Spleen (tissue), 7 donors: ENCODE measurements around the gene TBL3.

Experiments
- POLR2A ChIP-seq, 3 donors: fragments of 450-650 bp; IDR thresholded peaks; one replicate each; pipeline ENCODE4 v1.5.1; 2017; ENCODE audit warnings: antibody characterized with exemption in 3 of 3, mild to moderate bottlenecking in 1 of 3
- POLR2AphosphoS5 ChIP-seq, 3 donors: sonication (generic); formaldehyde crosslinking; IDR thresholded peaks; one replicate each; pipeline ENCODE4 v1.5.1; 2017; ENCODE audit warnings: antibody characterized with exemption in 3 of 3
- TF ChIP-seq, protein P1 (sequence below), 11 experiments: fragments of 200-600 bp in 7 of 11; fragments of 450-650 bp in 4 of 11; sonication (generic) in 4 of 11; IDR thresholded peaks in 8 of 11; conservative IDR thresholded peaks in 3 of 11; 1 replicate in 7 of 11; 2 replicates in 4 of 11; pipeline versions ENCODE4 v1.4.0 to v1.8.0; 2016 to 2021; ENCODE audit warnings: antibody characterized with exemption in 11 of 11, inconsistent platforms in 4 of 11, mild to moderate bottlenecking in 1 of 11
- donor health status: DM: no; HTN: no; CAD: no; lungs with moderate emphysema.
- donor health status: DM: no; HTN: no; CAD: no.
- donor health status: DM: no; HTN: no; CAD: no.

- TF ChIP-seq POLR2AphosphoS5 (IDR thresholded peaks at IDR 0.05), result no peak
- TF ChIP-seq POLR2A (IDR thresholded peaks at IDR 0.05), result no peak
- TF ChIP-seq, protein P1, sequence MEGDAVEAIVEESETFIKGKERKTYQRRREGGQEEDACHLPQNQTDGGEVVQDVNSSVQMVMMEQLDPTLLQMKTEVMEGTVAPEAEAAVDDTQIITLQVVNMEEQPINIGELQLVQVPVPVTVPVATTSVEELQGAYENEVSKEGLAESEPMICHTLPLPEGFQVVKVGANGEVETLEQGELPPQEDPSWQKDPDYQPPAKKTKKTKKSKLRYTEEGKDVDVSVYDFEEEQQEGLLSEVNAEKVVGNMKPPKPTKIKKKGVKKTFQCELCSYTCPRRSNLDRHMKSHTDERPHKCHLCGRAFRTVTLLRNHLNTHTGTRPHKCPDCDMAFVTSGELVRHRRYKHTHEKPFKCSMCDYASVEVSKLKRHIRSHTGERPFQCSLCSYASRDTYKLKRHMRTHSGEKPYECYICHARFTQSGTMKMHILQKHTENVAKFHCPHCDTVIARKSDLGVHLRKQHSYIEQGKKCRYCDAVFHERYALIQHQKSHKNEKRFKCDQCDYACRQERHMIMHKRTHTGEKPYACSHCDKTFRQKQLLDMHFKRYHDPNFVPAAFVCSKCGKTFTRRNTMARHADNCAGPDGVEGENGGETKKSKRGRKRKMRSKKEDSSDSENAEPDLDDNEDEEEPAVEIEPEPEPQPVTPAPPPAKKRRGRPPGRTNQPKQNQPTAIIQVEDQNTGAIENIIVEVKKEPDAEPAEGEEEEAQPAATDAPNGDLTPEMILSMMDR (IDR thresholded peaks at IDR 0.05 in 8 of 11, conservative IDR thresholded peaks at IDR 0.05 in 3 of 11), result no peak
Measured at GRCh38 chr16:2026461-2027023, 54.7 kb downstream of the TBL3 start, which contains the start of gene NHERF2.
